ENCODE data around the gene EYS.
A peak's percentile ranks its signal among the peaks of the same experiment; 100 is the strongest.

Gene EYS

DNA sequence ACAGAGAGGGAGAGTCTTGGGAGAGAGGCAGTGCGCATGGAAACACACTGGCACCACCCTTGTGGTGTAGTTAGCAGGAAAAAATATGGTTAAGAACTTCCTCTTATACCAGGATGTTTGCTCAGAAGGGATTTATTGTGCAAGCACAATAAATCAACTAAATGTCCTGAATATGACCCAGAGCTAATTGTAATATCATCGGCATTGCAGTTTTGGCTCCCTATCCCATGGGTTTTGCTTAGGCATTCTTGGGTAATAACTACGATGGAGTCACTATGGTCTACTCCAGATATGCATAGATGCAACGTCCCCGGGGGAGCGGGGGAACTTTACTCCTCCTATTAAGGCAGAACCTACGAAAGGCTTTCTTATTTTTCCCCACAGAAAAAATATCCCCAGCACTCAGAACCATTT lies 751.6 kb downstream of the EYS start:
- TF ChIP-seq, protein P1, sequence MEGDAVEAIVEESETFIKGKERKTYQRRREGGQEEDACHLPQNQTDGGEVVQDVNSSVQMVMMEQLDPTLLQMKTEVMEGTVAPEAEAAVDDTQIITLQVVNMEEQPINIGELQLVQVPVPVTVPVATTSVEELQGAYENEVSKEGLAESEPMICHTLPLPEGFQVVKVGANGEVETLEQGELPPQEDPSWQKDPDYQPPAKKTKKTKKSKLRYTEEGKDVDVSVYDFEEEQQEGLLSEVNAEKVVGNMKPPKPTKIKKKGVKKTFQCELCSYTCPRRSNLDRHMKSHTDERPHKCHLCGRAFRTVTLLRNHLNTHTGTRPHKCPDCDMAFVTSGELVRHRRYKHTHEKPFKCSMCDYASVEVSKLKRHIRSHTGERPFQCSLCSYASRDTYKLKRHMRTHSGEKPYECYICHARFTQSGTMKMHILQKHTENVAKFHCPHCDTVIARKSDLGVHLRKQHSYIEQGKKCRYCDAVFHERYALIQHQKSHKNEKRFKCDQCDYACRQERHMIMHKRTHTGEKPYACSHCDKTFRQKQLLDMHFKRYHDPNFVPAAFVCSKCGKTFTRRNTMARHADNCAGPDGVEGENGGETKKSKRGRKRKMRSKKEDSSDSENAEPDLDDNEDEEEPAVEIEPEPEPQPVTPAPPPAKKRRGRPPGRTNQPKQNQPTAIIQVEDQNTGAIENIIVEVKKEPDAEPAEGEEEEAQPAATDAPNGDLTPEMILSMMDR (IDR thresholded peaks at IDR 0.05; ENCODE audit: insufficient read depth, low read depth, low read length, missing control alignments): no peak
- H3K4me3 ChIP-seq (ENCODE audit: low read length): no peak overlapping the region
- DNase-seq (ENCODE audit: low read depth): no peak

DNA sequence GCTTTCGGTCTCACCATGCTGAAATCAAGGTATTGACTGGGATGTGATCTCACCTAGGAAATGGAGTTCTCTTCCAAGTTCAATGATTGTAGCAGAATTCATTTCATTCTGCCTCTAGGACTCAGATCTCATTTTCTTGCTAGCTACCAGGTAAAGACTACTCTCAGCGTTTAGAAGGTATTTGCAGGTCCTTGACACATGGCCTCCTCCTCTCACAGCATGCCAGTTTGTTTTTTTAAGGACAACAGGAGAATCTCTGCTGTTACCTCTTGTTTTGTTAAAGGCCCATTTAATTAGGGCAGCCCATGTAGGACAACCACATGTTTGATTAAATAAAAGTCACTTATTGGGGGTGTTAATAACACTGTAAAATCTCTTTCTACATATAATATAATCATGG lies 757.8 kb downstream of the EYS start:
- TF ChIP-seq, protein P1 (IDR thresholded peaks at IDR 0.05; ENCODE audit: insufficient read depth, low read depth, low read length, missing control alignments): no peak
- no peak overlapping the region for H3K4me3 ChIP-seq (ENCODE audit: low read length)
- DNase-seq (ENCODE audit: low read depth): no peak

GRCh38 chr6:64948261-64948660 lies 758.8 kb downstream of the EYS start:
- H3K4me3 ChIP-seq (ENCODE audit: low read length): no peak overlapping the region
- TF ChIP-seq, protein P1 (IDR thresholded peaks at IDR 0.05; ENCODE audit: insufficient read depth, low read depth, low read length, missing control alignments): no peak
- no peak for DNase-seq (ENCODE audit: low read depth)

- no peak overlapping the region for H3K4me3 ChIP-seq (ENCODE audit: low read length)
Observed at GRCh38 chr6:64945450-64945849, 761.6 kb downstream of the EYS start.

DNA sequence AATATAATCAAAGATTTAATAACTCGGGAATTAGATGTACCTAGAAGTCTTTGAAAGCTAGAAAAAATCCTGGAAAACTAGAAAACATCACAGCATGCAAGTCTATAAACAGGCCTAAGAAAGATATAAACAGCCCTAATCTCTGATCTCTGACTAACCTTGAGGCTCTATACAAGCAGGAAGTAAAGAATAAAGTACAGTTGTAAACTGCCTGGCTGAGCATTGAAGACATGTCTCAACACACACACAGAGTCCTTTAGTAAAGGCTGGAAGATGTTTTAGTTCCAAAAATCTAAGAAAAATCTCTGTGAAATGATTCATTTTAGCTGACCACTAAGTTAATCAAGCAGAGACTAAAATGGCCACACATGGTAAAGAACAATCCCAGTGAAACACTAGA lies 774.5 kb downstream of the EYS start:
- DNase-seq (ENCODE audit: low read depth): peak; percentile 34

More at GRCh38 chr6:64945450-64945849, 761.6 kb downstream of the EYS start:
- TF ChIP-seq, protein P1 (IDR thresholded peaks at IDR 0.05; ENCODE audit: insufficient read depth, low read depth, low read length, missing control alignments): no peak
- no peak for DNase-seq (ENCODE audit: low read depth)

DNA sequence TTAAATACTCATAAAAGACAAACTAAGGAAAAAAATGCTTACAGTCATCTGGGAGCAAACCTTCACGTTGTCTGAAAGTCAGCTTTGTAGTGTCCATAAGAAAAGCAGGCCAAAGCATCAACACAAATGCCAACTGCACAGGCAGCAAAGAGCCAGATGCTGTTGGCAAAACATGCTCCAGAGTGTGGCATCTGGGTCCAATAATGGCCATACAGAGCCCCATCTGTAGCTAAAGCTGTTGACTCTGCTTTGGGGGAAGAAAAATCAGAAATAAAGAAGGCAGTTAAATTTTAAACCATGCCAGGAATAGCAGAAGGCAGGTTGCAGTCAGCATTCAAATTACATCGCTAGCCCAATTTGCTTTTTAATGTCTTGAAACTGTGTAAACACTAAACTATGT lies 776.3 kb downstream of the EYS start:
- TF ChIP-seq, protein P1 (IDR thresholded peaks at IDR 0.05; ENCODE audit: insufficient read depth, low read depth, low read length, missing control alignments): no peak
- no peak for DNase-seq (ENCODE audit: low read depth)
- no peak overlapping the region for H3K4me3 ChIP-seq (ENCODE audit: low read length)

More for the DNA sequence above, 774.5 kb downstream of the EYS start:
- TF ChIP-seq, protein P1 (IDR thresholded peaks at IDR 0.05; ENCODE audit: insufficient read depth, low read depth, low read length, missing control alignments): no peak
- H3K4me3 ChIP-seq (ENCODE audit: low read length): no peak overlapping the region

GRCh38 chr6:64926051-64926450 lies 781.0 kb downstream of the EYS start:
- H3K4me3 ChIP-seq (ENCODE audit: low read length): no peak overlapping the region
- no peak for DNase-seq (ENCODE audit: low read depth)
- TF ChIP-seq, protein P1 (IDR thresholded peaks at IDR 0.05; ENCODE audit: insufficient read depth, low read depth, low read length, missing control alignments): no peak
